ENCODE data around the gene ERG28. TPM values are rescaled to one million over a fixed set of nuclear protein-coding genes. Genes with fewer than 3 reads are reported as not detected.

ERG28 gene
- total RNA-seq, 2 experiments from 2014 or later, result 13.4 to 14.9 TPM

DNA sequence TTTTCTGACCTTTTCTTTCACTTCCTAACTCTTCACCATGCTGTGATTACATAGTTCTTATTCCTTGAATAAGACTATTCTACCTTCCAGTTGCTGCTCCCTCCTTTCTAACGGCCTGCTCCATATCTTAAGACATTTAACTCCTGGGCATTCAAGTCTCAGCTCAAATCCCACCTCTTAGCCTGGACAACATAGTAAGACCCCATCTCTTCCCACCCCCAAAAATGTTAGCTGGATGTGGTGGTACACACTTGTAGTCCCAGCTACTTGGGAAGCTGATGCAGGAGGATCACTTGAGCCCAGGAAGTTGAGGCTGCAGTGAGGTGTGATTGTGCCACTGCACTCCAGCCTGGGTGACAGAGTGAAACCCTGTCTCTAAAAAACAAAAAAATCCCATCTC lies 10.9 kb downstream of the ERG28 start:
- intact Hi-C loops (cut with micrococcal nuclease), result loop anchor here (5.0 to 10.0 kb wide), 2 partner anchors 155 to 342 kb away; no protein-coding TSS in a partner anchor

DNA sequence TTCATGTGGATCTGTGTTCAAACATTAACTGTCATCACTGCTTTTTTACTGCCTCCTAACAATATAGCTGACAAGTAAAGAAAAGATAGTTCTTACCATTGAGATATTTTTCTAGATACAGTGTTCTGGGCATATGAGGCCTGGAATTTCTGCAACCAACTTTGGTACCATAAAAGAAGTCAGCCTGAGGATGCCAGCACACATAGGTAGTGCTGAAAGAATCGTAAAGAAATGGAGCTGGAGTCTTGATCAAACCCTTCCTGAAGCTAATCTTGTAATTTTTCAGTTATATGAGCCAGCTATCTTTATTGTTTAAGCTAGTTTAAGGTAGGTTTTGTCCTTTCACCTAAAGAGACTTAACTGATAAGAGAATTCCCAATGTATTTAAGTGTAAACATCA lies 11.3 kb downstream of the ERG28 start:
- CTCF ChIA-PET, result interaction anchor here (0.6 to 13.1 kb wide), 5 partner anchors 38 to 160 kb away, joined by 3 to 281 read pairs (median 3); partner anchors contain the start of gene FLVCR2
- Mint-ChIP-seq H3K9me3 (no peaks in the 10 kb centered on the region), H3K27me3 (no peaks in the 10 kb centered on the region), H3K4me3 (no peak overlapping the region), H3K36me3 (ENCODE audit: low read depth) (peaks cover 25% of the 10 kb centered on the region), H3K27ac (no peak overlapping the region), H3K4me1 (ENCODE audit: low read depth) (peaks cover 2% of the 10 kb centered on the region)
- TF ChIP-seq, protein P1, sequence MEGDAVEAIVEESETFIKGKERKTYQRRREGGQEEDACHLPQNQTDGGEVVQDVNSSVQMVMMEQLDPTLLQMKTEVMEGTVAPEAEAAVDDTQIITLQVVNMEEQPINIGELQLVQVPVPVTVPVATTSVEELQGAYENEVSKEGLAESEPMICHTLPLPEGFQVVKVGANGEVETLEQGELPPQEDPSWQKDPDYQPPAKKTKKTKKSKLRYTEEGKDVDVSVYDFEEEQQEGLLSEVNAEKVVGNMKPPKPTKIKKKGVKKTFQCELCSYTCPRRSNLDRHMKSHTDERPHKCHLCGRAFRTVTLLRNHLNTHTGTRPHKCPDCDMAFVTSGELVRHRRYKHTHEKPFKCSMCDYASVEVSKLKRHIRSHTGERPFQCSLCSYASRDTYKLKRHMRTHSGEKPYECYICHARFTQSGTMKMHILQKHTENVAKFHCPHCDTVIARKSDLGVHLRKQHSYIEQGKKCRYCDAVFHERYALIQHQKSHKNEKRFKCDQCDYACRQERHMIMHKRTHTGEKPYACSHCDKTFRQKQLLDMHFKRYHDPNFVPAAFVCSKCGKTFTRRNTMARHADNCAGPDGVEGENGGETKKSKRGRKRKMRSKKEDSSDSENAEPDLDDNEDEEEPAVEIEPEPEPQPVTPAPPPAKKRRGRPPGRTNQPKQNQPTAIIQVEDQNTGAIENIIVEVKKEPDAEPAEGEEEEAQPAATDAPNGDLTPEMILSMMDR (IDR thresholded peaks at IDR 0.05), result no peak
- DNase-seq (no peak), ATAC-seq (no peak)
- POLR2A ChIA-PET, result no interaction called here
- intact Hi-C loops (cut with micrococcal nuclease), result no loop called here

More for the DNA sequence above, 10.9 kb downstream of the ERG28 start:
- ChIA-PET POLR2A (interaction anchor here (1.6 kb wide), 1 partner anchor 70 kb away, joined by 3 read pairs; no protein-coding TSS in a partner anchor), CTCF (interaction anchor here (0.6 to 13.1 kb wide), 5 partner anchors 39 to 161 kb away, joined by 3 to 281 read pairs (median 3); partner anchors contain the start of gene FLVCR2)
- Mint-ChIP-seq H3K4me1 (ENCODE audit: low read depth) (peaks cover 2% of the 10 kb centered on the region), H3K36me3 (ENCODE audit: low read depth) (peaks cover 25% of the 10 kb centered on the region), H3K4me3 (no peak overlapping the region), H3K27ac (no peak overlapping the region), H3K27me3 (no peaks in the 10 kb centered on the region), H3K9me3 (no peaks in the 10 kb centered on the region)
- DNase-seq, result no peak
- TF ChIP-seq, protein P1 (IDR thresholded peaks at IDR 0.05), result no peak
- no peak for ATAC-seq

DNA sequence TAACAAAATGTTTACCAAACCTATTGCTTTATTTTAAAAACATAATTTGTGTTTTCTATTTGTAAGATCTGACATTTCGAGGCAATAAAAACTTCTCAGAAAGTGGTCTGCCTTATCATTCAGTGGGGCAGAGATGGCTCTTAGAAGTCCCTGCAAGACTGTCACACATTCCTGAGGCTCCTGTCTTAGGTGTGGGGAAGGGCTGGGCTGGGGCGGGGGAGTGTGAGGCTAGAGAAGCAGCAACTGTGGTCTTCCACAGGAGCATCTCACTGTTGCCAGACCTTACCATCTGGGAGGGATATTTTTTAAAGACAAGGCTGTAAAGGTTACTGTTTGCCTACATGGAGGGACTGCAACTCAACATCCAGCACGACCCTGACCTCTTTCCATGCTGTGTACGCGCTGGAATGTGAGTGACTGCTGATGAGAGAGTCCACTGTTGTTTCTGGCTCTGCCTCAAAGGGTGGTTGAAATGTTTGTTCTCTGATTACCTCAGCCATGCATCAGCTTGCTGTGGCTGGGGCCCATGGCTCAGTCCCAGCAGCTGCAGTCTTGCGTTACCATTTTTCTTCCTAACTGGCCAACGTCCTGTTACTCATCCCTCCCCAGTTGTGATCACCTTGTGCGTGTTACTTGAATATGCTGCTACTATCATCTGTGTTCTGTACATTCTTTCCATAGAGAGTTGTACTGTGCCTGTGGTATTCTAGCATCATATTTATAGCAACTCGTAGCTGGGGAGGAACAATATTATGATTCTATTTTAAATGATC lies 12.4 kb downstream of the ERG28 start:
- no peaks in the 10 kb centered on the region for H3K4me1 Mint-ChIP-seq (ENCODE audit: low read depth)
- no peaks in the 10 kb centered on the region for H3K27me3 Mint-ChIP-seq
- intact Hi-C loops (cut with micrococcal nuclease), result no loop called here
- DNase-seq, result no peak
- CTCF ChIA-PET, result no interaction called here
- no peaks in the 10 kb centered on the region for H3K9me3 Mint-ChIP-seq
- no peak for ATAC-seq
- H3K36me3 Mint-ChIP-seq (ENCODE audit: low read depth), result peaks cover 23% of the 10 kb centered on the region
- H3K27ac Mint-ChIP-seq, result no peak overlapping the region
- POLR2A ChIA-PET, result no interaction called here
- H3K4me3 Mint-ChIP-seq, result no peak overlapping the region
- TF ChIP-seq, protein P1 (IDR thresholded peaks at IDR 0.05), result no peak

DNA sequence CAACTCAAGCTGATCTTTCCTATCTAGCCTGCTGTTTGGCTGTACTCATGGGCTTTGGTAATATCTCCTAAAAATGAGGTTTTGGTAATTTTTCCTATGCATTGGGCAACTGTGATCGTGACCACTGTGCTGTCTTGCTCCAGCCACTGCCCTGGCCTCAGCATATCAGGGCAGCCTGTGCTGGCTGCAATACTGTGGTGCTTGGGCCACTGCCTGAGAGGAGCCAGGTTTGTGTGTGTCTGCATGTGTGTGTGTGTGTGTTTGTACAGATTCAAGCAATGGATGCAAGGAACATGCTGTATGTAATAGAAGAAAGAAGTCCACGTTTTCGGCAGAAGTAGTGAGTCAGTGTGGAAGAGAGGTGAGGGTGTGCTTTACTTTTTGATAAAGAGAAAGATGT lies 13.0 kb downstream of the ERG28 start:
- ATAC-seq, result no peak
- Mint-ChIP-seq H3K27ac (no peak overlapping the region), H3K36me3 (ENCODE audit: low read depth) (peaks cover 21% of the 10 kb centered on the region), H3K4me3 (no peak overlapping the region), H3K9me3 (no peaks in the 10 kb centered on the region), H3K4me1 (ENCODE audit: low read depth) (no peaks in the 10 kb centered on the region), H3K27me3 (no peaks in the 10 kb centered on the region)
- no peak for DNase-seq
- ChIA-PET CTCF (interaction anchor here (1.7 kb wide), 2 partner anchors 8 to 71 kb away, joined by 6 read pairs; no protein-coding TSS in a partner anchor), POLR2A (no interaction called here)
- TF ChIP-seq, protein P1 (IDR thresholded peaks at IDR 0.05), result no peak
- intact Hi-C loops (cut with micrococcal nuclease), result no loop called here

DNA sequence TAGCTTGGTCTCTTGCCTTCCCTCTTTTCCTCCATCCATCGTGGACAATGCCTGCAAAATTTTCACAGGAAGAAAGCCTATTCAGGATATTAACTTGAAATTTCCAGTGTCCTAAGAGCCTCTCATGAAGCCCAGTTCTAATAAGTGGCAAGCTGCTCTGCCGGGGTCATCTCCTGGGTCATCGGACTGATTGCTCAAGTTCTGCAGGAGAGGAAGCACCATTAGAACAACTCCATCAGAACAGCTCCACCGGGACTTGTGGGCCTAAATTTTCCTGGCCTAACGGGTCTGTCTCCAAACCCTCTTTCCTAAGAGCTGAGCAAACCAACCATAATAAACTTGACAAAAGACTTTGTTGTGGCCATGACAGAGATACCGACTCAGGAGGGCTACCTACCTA lies 13.9 kb downstream of the ERG28 start:
- H3K27ac Mint-ChIP-seq, result no peak overlapping the region
- CTCF ChIA-PET, result interaction anchor here (1.2 to 1.7 kb wide), 3 partner anchors 9 to 158 kb away, joined by 4 to 6 read pairs (median 6); no protein-coding TSS in a partner anchor
- intact Hi-C loops (cut with micrococcal nuclease), result no loop called here
- TF ChIP-seq, protein P1 (IDR thresholded peaks at IDR 0.05), result no peak
- H3K36me3 Mint-ChIP-seq (ENCODE audit: low read depth), result peaks cover 21% of the 10 kb centered on the region
- DNase-seq, result no peak
- no peaks in the 10 kb centered on the region for H3K4me1 Mint-ChIP-seq (ENCODE audit: low read depth)
- no peaks in the 10 kb centered on the region for H3K9me3 Mint-ChIP-seq
- ATAC-seq, result no peak
- POLR2A ChIA-PET, result interaction anchor here (0.8 to 1.2 kb wide), 2 partner anchors 31 to 126 kb away, joined by 3 to 4 read pairs; no protein-coding TSS in a partner anchor
- H3K4me3 Mint-ChIP-seq, result no peak overlapping the region
- H3K27me3 Mint-ChIP-seq, result no peaks in the 10 kb centered on the region

Data from activated CD8-positive, alpha-beta T cell treated with anti-CD3 and anti-CD28 coated beads for 36 hours (primary cell).